ENCODE results near the gene HK2.

The HK2 gene

DNA sequence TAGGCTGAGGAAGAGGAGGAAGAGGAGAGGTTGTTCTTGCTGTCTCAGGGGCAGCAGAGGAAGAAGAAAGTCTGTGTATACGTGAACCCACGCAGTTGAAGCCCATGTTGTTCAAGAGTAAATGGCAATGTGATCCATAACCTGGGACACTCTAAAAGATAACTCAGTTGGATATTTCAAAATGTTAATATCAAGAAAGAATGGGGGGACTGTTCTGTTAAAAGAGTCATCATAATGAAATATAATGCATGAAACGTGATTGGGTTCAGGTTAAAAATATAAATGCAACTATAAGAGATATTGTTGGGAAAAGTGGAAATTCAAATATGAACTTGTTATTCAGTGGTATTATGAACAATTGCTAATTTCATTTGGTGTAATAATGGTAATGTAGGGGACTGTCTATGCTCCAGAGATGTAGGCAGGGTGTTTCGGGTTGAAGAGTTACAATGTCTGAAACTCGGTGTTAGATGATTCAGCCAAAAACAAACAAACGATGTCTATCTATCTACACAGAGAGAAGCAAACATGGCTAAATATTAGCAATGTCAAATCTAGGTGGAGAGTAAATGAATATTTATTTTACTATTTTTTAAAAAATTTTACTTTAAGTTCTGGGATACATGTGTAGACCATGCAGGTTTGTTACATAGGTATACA is 103.4 kb downstream of the HK2 start:
- DNase-seq (ENCODE audit: low spot score), result no peak

DNA sequence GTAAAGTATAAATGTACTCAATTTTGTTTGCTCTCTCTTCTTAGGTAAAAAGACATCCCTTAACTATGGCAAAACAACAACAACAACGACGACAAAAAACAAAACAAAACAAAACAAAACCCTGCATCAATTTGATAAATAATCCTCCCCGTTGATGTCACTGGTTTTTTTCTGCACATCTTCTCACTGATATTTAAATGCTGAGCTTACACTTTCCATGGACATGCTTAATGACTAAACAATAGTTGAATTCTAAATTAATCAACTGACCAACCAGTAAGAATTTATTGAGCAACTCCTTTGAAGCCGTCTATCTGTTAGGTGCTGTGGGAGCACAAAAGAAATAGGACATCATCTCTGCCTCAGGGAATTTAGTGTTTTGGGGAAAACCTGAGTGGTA is 104.3 kb downstream of the HK2 start:
- DNase-seq (ENCODE audit: low spot score), result no peak

DNA sequence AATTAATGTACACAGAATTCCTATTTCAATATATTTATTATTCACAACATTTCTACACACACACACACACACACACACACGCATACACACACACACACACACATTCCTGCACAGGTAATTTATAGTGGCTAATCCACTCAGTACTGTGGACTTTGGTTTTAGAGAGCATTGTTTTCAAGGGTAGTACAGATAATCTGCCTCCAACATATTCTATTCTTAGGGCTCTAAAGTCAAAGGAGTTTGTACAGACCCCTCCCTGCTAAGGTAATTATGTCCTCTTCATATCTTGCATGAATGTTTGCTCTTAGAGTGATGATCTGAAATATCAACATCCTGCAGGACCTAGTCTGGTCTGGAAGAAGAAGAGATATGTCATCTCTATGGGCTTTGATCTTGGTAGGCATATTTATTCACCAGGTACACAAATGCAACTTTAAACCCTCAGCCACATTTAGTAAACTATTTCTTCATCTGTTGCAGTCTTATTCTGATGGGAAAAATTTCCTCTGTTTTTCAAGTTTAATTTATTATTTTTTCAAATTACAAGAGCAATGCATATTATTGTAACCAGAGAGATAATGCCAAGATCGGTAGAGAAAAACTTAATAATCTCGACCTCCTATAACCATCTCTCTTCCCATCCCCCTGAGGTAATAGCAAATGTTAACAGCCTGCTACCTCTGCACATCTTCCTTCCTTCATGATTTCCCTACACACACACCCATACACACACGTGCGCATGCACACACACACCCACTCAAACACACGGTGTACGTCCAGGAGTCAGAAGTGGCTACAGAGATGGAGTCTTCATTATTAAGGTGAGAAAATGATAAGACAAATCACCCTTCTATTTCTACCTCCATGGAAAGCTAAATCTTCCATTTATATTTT is 106.2 kb downstream of the HK2 start:
- no peak for DNase-seq (ENCODE audit: low spot score)

DNA sequence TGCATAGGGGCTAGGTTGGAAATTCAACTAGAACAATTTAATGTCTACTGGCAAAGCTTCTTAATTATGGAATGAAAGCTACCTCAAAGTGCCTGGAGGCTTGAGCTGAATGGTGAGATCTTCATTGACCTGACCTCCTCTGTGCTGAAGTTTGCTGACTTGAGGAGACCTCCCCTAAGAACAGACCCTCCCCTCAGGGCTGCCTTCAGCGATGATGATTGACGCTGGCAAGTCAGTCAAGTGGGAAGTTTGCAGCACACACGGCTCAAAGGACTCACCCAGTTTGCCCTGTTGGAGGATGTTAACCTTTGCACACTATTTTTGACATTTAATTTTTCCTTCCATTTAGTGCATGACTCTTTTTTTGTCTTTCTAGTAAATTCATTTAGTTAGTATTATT is 107.4 kb downstream of the HK2 start:
- DNase-seq (ENCODE audit: low spot score), result no peak

GRCh38 chr2:74942263-74942662 is 108.3 kb downstream of the HK2 start:
- no peak for DNase-seq (ENCODE audit: low spot score)
